ENCODE data around the gene TEX29.

The TEX29 gene

DNA sequence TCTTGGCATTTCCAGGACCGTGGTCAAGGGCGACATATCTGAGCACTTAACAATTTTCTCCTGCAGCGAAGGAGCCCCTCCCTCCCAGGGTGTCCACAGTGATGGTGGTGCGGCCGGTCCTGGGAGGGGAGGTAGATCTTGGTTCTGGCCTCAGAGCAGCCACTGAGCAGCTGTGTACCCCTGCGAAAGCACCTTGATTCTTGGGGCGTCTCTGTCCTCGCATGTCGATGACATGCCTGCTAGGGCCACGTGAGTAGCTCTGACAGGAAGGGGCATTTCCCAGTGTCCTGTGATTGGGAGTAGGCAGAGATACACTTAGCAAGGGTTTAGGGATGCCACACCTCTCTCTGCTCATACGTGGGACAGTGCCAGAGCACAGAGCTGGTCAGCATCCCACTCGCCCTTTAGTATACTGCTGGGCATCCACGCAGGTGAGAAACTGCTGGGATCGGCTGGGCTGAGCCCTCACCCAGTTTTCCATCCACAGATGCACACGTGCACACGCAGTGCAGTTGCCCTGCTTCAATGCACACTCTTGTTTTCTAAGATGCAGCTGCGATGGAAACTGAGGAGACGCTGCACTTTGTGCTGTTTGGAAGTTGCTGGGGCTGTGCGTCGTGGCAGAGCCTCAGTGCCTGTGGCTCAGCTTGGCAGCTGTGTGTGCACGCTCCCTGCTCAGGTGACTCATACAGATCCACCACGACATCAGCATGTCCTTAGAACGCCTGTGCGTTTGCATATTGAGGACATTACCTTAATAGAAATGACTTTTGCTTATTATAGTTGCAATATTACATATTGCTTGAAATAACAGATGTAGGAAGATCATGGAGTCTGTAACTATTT is 66.8 kb downstream of the TEX29 start:
- TF ChIP-seq, protein P1, sequence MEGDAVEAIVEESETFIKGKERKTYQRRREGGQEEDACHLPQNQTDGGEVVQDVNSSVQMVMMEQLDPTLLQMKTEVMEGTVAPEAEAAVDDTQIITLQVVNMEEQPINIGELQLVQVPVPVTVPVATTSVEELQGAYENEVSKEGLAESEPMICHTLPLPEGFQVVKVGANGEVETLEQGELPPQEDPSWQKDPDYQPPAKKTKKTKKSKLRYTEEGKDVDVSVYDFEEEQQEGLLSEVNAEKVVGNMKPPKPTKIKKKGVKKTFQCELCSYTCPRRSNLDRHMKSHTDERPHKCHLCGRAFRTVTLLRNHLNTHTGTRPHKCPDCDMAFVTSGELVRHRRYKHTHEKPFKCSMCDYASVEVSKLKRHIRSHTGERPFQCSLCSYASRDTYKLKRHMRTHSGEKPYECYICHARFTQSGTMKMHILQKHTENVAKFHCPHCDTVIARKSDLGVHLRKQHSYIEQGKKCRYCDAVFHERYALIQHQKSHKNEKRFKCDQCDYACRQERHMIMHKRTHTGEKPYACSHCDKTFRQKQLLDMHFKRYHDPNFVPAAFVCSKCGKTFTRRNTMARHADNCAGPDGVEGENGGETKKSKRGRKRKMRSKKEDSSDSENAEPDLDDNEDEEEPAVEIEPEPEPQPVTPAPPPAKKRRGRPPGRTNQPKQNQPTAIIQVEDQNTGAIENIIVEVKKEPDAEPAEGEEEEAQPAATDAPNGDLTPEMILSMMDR (conservative IDR thresholded peaks at IDR 0.05), result no peak
- H3K27ac ChIP-seq, result no peak overlapping the region

DNA sequence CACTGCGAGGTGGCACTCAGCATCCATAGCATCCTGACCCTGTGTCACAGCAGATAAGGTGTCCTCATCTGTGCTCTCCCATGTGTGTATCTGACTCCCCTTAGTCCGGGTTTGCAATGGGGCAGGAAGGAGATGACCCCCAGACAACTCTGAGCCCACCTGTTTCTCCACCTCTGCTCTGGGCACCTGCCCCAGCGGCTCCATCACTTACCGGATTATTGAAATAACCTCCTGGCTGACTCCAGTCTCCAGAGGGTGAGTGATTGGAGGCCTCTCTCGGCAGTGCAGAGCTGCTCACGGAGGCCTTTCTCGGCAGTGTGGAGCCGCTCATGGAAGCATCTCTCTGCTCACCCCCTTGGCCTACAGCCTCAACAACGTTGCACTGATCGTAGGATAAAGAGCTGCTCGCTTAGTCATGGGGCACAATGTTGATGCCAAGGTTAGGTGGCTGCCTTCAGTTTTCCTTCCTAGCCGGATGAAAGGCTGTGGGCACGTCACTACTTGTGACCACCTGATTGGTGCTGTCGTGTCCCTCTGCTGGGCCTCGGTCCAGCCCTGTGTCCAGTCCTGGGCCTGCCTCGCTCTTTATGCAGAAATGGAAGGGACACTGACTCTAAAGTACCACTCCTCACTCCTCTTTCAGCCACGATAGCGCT is 67.6 kb downstream of the TEX29 start:
- TF ChIP-seq, protein P1 (conservative IDR thresholded peaks at IDR 0.05), result no peak
- H3K27ac ChIP-seq, result no peak overlapping the region

DNA sequence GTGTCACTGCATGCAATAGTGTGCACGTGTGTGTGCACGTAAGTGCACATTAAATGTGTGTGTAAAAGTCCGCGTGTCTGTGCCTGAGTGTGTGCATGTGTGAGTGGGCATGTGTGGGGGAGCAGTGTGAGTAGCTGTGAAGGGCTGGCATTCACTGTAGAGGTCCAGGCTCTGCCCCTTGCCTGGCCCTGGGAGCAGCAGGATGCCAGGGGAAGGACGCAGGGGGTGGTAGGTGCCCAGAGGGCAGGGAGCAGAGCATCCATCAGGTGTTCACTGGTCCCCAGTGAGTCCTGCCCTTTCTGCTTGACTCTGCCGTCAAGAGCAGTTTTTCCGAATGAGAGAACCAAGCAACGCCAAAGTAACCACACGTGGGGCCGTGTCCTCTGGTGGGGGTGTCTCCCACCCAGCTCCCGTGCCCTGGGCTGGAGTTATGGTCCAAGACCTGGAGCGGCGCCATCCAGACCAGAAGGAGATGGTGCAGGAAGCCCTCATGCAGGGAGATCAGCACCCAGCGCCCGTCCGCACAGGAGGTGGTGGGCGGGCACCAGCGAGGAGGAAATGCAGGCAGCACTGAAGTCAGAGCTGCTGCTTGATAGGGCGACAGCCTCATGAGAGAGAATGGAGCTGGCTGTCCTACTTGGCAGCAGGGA is 68.5 kb downstream of the TEX29 start:
- TF ChIP-seq, protein P1 (conservative IDR thresholded peaks at IDR 0.05), result no peak
- no peak overlapping the region for H3K27ac ChIP-seq

DNA sequence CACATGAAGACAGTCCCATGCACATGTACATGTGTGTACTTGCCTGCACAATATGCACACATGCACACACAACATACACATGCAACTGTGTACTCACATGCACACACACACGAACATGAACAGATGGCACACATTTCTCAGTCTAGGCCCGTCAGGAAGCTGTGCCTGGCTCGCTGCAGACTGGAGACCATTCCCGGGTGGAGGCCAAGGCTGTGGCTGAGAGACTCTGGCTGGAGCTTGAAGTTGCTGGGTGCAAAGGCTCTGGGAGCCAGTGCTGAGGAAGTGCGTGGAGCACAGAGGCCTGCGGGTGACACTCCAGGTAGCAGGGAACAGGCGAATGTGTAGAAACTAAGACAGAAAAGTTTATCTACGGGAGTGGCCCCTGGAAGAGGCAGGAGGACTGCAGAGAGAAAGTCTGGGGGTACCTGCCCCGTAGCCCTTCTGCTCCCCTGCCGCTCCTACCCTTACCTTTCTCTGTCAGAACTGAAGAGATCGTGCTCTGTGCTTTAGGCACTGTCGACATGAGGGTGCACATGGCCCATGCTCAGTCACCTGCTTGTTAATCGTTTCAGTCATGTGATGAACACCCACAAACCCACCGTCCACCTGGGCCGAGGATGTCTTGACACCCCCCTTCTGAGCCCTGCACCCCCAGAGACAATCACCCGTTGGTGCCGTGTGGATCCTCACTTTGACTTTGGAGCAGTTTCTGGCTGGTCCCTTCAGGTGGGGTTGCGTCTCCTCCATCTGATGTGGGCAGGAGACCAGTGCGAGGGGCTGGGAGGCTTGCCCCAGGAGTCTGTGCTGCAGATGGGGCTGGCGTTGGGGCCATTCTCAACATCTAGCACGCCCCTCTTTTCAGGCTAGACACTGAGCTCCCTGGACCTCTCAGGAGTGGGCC is 69.4 kb downstream of the TEX29 start:
- no peak overlapping the region for H3K27ac ChIP-seq
- TF ChIP-seq, protein P1 (conservative IDR thresholded peaks at IDR 0.05), result no peak

DNA sequence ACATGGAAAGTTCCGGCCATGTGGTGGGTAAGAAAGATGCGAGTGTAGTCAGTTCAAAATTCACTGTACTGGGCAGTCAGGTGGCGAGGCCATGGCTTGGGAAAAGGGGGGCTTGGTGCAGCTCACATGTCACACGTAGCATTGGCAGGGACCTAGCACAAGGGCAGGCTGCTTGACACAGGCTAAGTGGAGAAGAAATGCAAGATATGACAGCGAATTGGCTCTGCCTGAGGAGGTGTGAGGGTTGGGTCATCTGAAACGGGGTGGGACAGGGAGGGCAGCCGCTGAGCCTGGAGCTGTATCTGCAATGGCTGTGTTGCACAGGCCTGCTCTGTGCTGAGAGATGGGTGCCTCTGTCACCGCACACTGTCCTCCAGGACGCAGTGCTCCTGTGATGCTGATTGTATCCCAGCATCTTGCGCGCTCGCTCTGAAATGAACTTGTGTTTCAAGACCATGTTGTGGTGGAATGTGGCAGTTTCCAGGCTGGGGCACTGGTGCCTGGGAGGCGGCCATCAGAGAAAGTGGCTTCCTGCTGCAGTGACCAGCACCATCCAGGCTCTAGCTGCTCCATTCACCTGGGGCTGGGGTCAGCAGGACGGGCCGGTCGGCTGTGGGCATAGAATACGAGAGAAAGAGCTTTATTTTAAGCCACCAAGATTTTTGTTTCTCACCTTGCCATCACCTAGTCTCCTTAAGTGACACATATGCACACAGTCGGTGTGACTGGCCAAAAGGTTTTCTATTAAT is 70.3 kb downstream of the TEX29 start:
- TF ChIP-seq, protein P1 (conservative IDR thresholded peaks at IDR 0.05), result no peak

DNA sequence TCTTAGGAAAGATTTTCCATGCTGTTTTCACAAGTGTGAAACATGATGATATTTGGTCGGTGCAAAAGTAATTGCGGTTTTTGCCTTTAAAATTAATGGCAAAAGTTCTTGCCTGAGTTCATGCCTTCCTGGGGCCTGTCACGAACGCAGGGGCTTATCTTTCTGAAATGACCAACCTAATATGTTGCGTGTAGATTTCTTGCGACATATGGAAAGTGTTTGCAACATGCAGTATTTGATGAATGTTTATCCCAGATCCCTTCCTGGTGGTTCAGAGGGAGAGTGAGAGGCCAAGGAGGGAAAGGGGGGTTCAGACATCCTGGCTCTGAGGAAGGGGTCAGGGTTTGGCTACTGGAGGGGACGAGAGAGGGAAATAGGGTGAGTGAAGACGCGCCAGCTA is 72.0 kb downstream of the TEX29 start:
- H3K27ac ChIP-seq, result no peak overlapping the region
- TF ChIP-seq, protein P1 (conservative IDR thresholded peaks at IDR 0.05), result no peak

More for the DNA sequence above, 70.3 kb downstream of the TEX29 start:
- no peak overlapping the region for H3K27ac ChIP-seq

Measured in VCaP (cell line).